ENCODE measurements around the gene PSTK.

DNA sequence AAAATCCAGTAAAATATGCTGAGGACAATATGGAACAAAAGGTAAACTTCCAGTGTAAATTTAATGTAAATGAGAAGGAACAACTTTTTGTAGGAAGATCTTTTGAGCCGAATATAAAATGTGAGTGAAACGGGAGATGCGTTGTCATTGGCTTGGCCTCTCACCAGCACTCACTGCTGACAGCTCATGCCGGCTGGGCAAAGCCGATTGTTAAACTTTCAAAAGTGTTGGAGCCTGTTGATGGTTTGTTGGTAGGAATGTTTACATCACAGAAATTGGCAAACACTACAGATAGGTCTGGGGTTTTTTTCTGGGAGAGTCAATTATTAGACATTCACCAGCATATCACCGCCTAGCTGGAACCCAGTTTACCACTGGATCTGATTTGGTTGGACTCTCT lies 6.1 kb downstream of the PSTK start:
- TF ChIP-seq, protein P1, sequence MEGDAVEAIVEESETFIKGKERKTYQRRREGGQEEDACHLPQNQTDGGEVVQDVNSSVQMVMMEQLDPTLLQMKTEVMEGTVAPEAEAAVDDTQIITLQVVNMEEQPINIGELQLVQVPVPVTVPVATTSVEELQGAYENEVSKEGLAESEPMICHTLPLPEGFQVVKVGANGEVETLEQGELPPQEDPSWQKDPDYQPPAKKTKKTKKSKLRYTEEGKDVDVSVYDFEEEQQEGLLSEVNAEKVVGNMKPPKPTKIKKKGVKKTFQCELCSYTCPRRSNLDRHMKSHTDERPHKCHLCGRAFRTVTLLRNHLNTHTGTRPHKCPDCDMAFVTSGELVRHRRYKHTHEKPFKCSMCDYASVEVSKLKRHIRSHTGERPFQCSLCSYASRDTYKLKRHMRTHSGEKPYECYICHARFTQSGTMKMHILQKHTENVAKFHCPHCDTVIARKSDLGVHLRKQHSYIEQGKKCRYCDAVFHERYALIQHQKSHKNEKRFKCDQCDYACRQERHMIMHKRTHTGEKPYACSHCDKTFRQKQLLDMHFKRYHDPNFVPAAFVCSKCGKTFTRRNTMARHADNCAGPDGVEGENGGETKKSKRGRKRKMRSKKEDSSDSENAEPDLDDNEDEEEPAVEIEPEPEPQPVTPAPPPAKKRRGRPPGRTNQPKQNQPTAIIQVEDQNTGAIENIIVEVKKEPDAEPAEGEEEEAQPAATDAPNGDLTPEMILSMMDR (IDR thresholded peaks at IDR 0.05; ENCODE audit: poor library complexity, severe bottlenecking), result no peak
- TF ChIP-seq POLR2AphosphoS5 (IDR thresholded peaks at IDR 0.05) (no peak), EZH2 (IDR thresholded peaks at IDR 0.05; ENCODE audit: borderline replicate concordance, insufficient read depth, low read length, poor library complexity, severe bottlenecking) (no peak), TAF1 (IDR thresholded peaks at IDR 0.05; ENCODE audit: low read depth) (no peak), EP300 (conservative IDR thresholded peaks at IDR 0.05; ENCODE audit: poor library complexity, severe bottlenecking) (no peak), SMC3 (conservative IDR thresholded peaks at IDR 0.05; ENCODE audit: poor library complexity) (no peak), MXI1 (conservative IDR thresholded peaks at IDR 0.05; ENCODE audit: poor library complexity, severe bottlenecking) (no peak), RAD21 (conservative IDR thresholded peaks at IDR 0.05) (no peak)
- TF ChIP-seq, protein P2, sequence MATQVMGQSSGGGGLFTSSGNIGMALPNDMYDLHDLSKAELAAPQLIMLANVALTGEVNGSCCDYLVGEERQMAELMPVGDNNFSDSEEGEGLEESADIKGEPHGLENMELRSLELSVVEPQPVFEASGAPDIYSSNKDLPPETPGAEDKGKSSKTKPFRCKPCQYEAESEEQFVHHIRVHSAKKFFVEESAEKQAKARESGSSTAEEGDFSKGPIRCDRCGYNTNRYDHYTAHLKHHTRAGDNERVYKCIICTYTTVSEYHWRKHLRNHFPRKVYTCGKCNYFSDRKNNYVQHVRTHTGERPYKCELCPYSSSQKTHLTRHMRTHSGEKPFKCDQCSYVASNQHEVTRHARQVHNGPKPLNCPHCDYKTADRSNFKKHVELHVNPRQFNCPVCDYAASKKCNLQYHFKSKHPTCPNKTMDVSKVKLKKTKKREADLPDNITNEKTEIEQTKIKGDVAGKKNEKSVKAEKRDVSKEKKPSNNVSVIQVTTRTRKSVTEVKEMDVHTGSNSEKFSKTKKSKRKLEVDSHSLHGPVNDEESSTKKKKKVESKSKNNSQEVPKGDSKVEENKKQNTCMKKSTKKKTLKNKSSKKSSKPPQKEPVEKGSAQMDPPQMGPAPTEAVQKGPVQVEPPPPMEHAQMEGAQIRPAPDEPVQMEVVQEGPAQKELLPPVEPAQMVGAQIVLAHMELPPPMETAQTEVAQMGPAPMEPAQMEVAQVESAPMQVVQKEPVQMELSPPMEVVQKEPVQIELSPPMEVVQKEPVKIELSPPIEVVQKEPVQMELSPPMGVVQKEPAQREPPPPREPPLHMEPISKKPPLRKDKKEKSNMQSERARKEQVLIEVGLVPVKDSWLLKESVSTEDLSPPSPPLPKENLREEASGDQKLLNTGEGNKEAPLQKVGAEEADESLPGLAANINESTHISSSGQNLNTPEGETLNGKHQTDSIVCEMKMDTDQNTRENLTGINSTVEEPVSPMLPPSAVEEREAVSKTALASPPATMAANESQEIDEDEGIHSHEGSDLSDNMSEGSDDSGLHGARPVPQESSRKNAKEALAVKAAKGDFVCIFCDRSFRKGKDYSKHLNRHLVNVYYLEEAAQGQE (IDR thresholded peaks at IDR 0.05; ENCODE audit: borderline replicate concordance), result no peak

Measured in neural cell (in vitro differentiated cells).